ENCODE results near the gene SULT1A2.
"Not testable (repeated sequence)": the region's sequence is repeated elsewhere in the genome, so short reads cannot be mapped to it uniquely, and the experiment has no call there.

The SULT1A2 gene

GRCh38 chr16:28608867-28609596 lies 12.2 kb upstream of the SULT1A2 start:
- DNase-seq: not testable (repeated sequence)

GRCh38 chr16:28608496-28608808 lies 11.6 kb upstream of the SULT1A2 start:
- not testable (repeated sequence) for DNase-seq

GRCh38 chr16:28607681-28608495 lies 11.0 kb upstream of the SULT1A2 start:
- not testable (repeated sequence) for DNase-seq

- DNase-seq: no peak
Observed at GRCh38 chr16:28607116-28607623, 10.3 kb upstream of the SULT1A2 start.

- DNase-seq: no peak
Observed at GRCh38 chr16:28606291-28607115, 9.7 kb upstream of the SULT1A2 start.

- DNase-seq: no peak
Observed at GRCh38 chr16:28604186-28604565, 7.3 kb upstream of the SULT1A2 start.

GRCh38 chr16:28603381-28604185 lies 6.7 kb upstream of the SULT1A2 start:
- no peak for DNase-seq

GRCh38 chr16:28602529-28602928 lies 5.7 kb upstream of the SULT1A2 start:
- no peak for DNase-seq

- DNase-seq: not testable (repeated sequence)
Observed at GRCh38 chr16:28602062-28602461, 5.2 kb upstream of the SULT1A2 start.

- not testable (repeated sequence) for DNase-seq
Observed at GRCh38 chr16:28601589-28601988, 4.7 kb upstream of the SULT1A2 start.

GRCh38 chr16:28600965-28601364 lies 4.1 kb upstream of the SULT1A2 start:
- not testable (repeated sequence) for DNase-seq

- not testable (repeated sequence) for DNase-seq
Observed at GRCh38 chr16:28599377-28600285, 2.8 kb upstream of the SULT1A2 start.

- no peak for DNase-seq
Observed at GRCh38 chr16:28597692-28598261, 927 bp upstream of the SULT1A2 start.

GRCh38 chr16:28596115-28596630 lies 677 bp downstream of the SULT1A2 start:
- no peak for DNase-seq

GRCh38 chr16:28595451-28595850 lies 1.4 kb downstream of the SULT1A2 start:
- DNase-seq: not testable (repeated sequence)

- DNase-seq: no peak
Observed at GRCh38 chr16:28592979-28593553, 3.8 kb downstream of the SULT1A2 start.

GRCh38 chr16:28592511-28592910 lies 4.3 kb downstream of the SULT1A2 start:
- DNase-seq: no peak

- DNase-seq: no peak
Observed at GRCh38 chr16:28591355-28591754, 5.5 kb downstream of the SULT1A2 start.

- no peak for DNase-seq
Observed at GRCh38 chr16:28590384-28591340, 6.2 kb downstream of the SULT1A2 start.

Measured in DMS79 treated with DMSO at 0.1 percent for 48 hours (cell line).